Caco-2 (cell line): ENCODE results near the gene USP17L13. TPM values are rescaled to one million over a fixed set of nuclear protein-coding genes. Genes with fewer than 3 reads are reported as not detected.
"Not testable (repeated sequence)": the region's sequence is repeated elsewhere in the genome, so short reads cannot be mapped to it uniquely, and the experiment has no call there.

Experiments used
- BruUV-seq: library from RNA; stranded (reverse); fragments of 400-500 nt; replicated peaks from 2 replicates; lab custom pipeline; 2021; lab: Mats Ljungman, UMichigan
- CTCF ChIA-PET: fragments of 300-600 bp; sonication (Branson Sonifier 250); formaldehyde crosslinking; loops from one replicate; lab custom pipeline; 2022; ENCODE audit warnings: antibody characterized with exemption; lab: Charles Lee
- POLR2A ChIA-PET: fragments of 300-600 bp; sonication (Branson Sonifier 250); formaldehyde crosslinking; loops from one replicate; lab custom pipeline; 2022; ENCODE audit warnings: antibody characterized with exemption; lab: Charles Lee
- DNase-seq, 2 experiments: peaks; one replicate each; pipeline versions ENCODE4 v3.0.0 to v3.0.0-alpha.2; 2020 to 2022
- H3K27me3 ChIP-seq: replicated peaks from 2 replicates; pipeline ENCODE4 v1.6.0; 2011; ENCODE audit warnings: low read length; ENCODE audit not compliant: control insufficient read depth, insufficient read depth
- H3K36me3 ChIP-seq: 2 replicates; pipeline ENCODE4 v1.5.1; 2011; ENCODE audit warnings: low read length; ENCODE audit not compliant: control insufficient read depth, insufficient read depth
- H3K4me1 ChIP-seq: fragments of 250-450 bp; sonication (Bioruptor Pico); 2 replicates; pipeline ENCODE4 v1.5.1; 2020; ENCODE audit warnings: mild to moderate bottlenecking
- H3K4me3 ChIP-seq: 2 replicates; pipeline ENCODE4 v1.5.1; 2011; ENCODE audit warnings: low read depth, mild to moderate bottlenecking, control low read depth, low read length
- H3K9me3 ChIP-seq: fragments of 250-450 bp; sonication (Bioruptor Pico); 2 replicates; pipeline ENCODE4 v1.5.1; 2020; ENCODE audit warnings: mild to moderate bottlenecking, moderate library complexity
- H3K27ac Mint-ChIP-seq: one replicate; pipeline ENCODE4 v1.8.0; 2022; ENCODE audit warnings: mixed read lengths; ENCODE audit not compliant: unreplicated experiment
- H3K27me3 Mint-ChIP-seq: one replicate; pipeline ENCODE4 v1.8.0; 2022; ENCODE audit warnings: mixed read lengths; ENCODE audit not compliant: insufficient read depth, unreplicated experiment
- H3K36me3 Mint-ChIP-seq: one replicate; pipeline ENCODE4 v1.8.0; 2022; ENCODE audit warnings: mild to moderate bottlenecking, mixed read lengths; ENCODE audit not compliant: insufficient read depth, unreplicated experiment
- H3K4me1 Mint-ChIP-seq: one replicate; pipeline ENCODE4 v1.8.0; 2022; ENCODE audit warnings: low read depth, mixed read lengths; ENCODE audit not compliant: unreplicated experiment
- H3K4me3 Mint-ChIP-seq: one replicate; pipeline ENCODE4 v1.8.0; 2022; ENCODE audit warnings: mild to moderate bottlenecking, moderate library complexity, mixed read lengths; ENCODE audit not compliant: unreplicated experiment
- H3K9me3 Mint-ChIP-seq: one replicate; pipeline ENCODE4 v1.8.0; 2022; ENCODE audit warnings: mixed read lengths; ENCODE audit not compliant: unreplicated experiment
- intact Hi-C: fragments of 100-400 bp; cut with micrococcal nuclease; formaldehyde crosslinking; loops from one replicate; pipeline ENCODE4 v1.10.0; 2022; ENCODE audit not compliant: unreplicated experiment
- total RNA-seq: library from RNA; stranded (reverse); gene quantifications from 2 replicates; pipeline ENCODE4 v1.2.3, GENCODE V29; 2022

The USP17L13 gene
- total RNA-seq, 1 experiment from 2014 or later: not detected

DNA sequence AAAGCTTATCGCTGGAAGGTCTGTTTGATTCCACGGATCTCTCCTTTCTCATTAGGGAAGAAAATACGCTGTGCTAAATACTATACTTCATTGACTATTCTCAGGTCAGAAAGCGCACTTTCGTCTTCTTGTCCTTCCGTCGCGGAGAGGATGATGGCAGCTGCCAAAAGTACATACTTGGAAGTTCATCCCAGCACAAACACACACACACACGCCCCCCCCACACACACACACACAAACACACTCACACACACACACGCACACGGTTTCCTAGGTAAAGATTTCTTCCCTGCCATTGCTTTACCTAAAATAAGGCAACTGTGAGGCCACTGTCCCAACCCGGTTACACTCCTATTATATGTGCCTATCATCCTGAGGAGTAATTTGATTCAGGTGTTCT is 13.8 kb downstream of the USP17L13 start:
- H3K27me3 ChIP-seq, H3K36me3 ChIP-seq, H3K4me3 ChIP-seq, H3K27ac Mint-ChIP-seq, H3K9me3 ChIP-seq, H3K4me3 Mint-ChIP-seq, H3K4me1 ChIP-seq, H3K4me1 Mint-ChIP-seq, POLR2A ChIA-PET, H3K36me3 Mint-ChIP-seq, intact Hi-C loops, CTCF ChIA-PET, H3K9me3 Mint-ChIP-seq, BruUV-seq, H3K27me3 Mint-ChIP-seq: not testable (repeated sequence)
- peak in 1 of 2 experiments; percentile 3 for DNase-seq

DNA sequence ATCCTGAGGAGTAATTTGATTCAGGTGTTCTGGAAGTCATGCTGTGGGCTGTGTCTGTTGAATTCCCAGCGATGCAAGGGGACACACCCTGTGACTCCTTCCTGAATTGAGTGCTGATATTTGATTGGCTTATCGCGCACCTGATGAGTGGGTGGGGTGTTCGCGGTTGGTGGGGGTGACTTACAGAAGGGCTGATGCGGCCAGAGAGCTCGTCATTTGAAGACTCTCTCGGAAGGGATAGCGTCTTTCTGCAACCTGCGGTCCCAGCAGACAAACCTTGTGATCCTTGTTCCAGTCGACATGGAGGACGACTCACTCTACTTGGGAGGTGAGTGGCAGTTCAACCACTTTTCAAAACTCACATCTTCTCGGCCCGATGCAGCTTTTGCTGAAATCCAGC is 18.9 kb downstream of the USP17L13 start, which contains the start of gene USP17L17:
Gene USP17L17, plus strand, starts transcription at position 301 of the 400 bp plus-strand sequence. Its CDS starts 0 bp downstream, at position 301.
- H3K4me1 Mint-ChIP-seq, H3K36me3 Mint-ChIP-seq, H3K27me3 ChIP-seq, H3K9me3 ChIP-seq, BruUV-seq, H3K27me3 Mint-ChIP-seq, CTCF ChIA-PET, H3K9me3 Mint-ChIP-seq, H3K4me1 ChIP-seq, DNase-seq, H3K4me3 ChIP-seq, H3K27ac Mint-ChIP-seq, intact Hi-C loops, H3K36me3 ChIP-seq, POLR2A ChIA-PET, H3K4me3 Mint-ChIP-seq: not testable (repeated sequence)

DNA sequence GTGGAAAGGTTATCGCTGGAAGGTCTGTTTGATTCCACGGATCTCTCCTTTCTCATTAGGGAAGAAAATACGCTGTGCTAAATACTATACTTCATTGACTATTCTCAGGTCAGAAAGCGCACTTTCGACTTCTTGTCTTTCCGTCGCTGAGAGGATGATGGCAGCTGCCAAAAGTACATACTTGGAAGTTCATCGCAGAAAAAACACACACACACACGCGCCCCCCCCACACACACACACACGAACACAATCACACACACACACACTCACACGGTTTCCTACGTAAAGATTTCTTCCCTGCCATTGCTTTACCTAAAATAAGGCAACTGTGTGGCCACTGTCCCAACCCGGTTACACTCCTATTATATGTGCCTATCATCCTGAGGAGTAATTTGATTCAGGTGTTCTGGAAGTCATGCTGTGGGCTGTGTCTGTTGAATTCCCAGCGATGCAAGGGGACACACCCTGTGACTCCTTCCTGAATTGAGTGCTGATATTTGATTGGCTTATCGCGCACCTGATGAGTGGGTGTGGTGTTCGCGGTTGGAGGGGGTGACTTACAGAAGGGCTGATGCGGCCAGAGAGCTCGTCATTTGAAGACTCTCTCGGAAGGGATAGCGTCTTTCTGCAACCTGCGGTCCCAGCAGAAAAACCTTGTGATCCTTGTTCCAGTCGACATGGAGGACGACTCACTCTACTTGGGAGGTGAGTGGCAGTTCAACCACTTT is 23.4 kb downstream of the USP17L13 start, which contains the start of gene USP17L18:
Gene USP17L18, plus strand, starts transcription at position 678 of the 728 bp plus-strand sequence. Its CDS starts 0 bp downstream, at position 678.
- BruUV-seq, H3K4me1 Mint-ChIP-seq, CTCF ChIA-PET, intact Hi-C loops, H3K9me3 Mint-ChIP-seq, H3K27me3 ChIP-seq, H3K27me3 Mint-ChIP-seq, H3K4me3 Mint-ChIP-seq, H3K4me1 ChIP-seq, H3K36me3 ChIP-seq, H3K27ac Mint-ChIP-seq, H3K9me3 ChIP-seq, H3K4me3 ChIP-seq, H3K36me3 Mint-ChIP-seq, POLR2A ChIA-PET: not testable (repeated sequence)
- DNase-seq: peak in 1 of 2 experiments; percentile 9

DNA sequence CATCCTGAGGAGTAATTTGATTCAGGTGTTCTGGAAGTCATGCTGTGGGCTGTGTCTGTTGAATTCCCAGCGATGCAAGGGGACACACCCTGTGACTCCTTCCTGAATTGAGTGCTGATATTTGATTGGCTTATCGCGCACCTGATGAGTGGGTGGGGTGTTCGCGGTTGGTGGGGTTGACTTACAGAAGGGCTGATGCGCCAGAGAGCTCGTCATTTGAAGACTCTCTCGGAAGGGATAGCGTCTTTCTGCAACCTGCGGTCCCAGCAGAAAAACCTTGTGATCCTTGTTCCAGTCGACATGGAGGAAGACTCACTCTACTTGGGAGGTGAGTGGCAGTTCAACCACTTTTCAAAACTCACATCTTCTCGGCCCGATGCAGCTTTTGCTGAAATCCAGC is 28.4 kb downstream of the USP17L13 start, which contains the start of gene USP17L19:
Gene USP17L19, plus strand, starts transcription at position 301 of the 400 bp plus-strand sequence. Its CDS starts 0 bp downstream, at position 301.
- CTCF ChIA-PET, H3K4me1 Mint-ChIP-seq, H3K27ac Mint-ChIP-seq, H3K36me3 ChIP-seq, H3K36me3 Mint-ChIP-seq, H3K4me3 Mint-ChIP-seq, H3K4me1 ChIP-seq, H3K4me3 ChIP-seq, H3K27me3 Mint-ChIP-seq, H3K9me3 ChIP-seq, BruUV-seq, H3K9me3 Mint-ChIP-seq, H3K27me3 ChIP-seq, DNase-seq, intact Hi-C loops, POLR2A ChIA-PET: not testable (repeated sequence)

DNA sequence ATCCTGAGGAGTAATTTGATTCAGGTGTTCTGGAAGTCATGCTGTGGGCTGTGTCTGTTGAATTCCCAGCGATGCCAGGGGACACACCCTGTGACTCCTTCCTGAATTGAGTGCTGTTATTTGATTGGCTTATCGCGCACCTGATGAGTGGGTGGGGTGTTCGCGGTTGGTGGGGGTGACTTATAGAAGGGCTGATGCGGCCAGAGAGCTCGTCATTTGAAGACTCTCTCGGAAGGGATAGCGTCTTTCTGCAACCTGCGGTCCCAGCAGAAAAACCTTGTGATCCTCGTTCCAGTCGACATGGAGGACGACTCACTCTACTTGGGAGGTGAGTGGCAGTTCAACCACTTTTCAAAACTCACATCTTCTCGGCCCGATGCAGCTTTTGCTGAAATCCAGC is 33.1 kb downstream of the USP17L13 start, which contains the start of gene USP17L20:
Gene USP17L20, plus strand, starts transcription at position 301 of the 400 bp plus-strand sequence. Its CDS starts 0 bp downstream, at position 301.
- DNase-seq, H3K27ac Mint-ChIP-seq, H3K9me3 ChIP-seq, H3K27me3 Mint-ChIP-seq, H3K4me3 ChIP-seq, H3K27me3 ChIP-seq, intact Hi-C loops, CTCF ChIA-PET, BruUV-seq, H3K36me3 ChIP-seq, H3K9me3 Mint-ChIP-seq, H3K4me3 Mint-ChIP-seq, H3K4me1 Mint-ChIP-seq, H3K36me3 Mint-ChIP-seq, POLR2A ChIA-PET, H3K4me1 ChIP-seq: not testable (repeated sequence)

DNA sequence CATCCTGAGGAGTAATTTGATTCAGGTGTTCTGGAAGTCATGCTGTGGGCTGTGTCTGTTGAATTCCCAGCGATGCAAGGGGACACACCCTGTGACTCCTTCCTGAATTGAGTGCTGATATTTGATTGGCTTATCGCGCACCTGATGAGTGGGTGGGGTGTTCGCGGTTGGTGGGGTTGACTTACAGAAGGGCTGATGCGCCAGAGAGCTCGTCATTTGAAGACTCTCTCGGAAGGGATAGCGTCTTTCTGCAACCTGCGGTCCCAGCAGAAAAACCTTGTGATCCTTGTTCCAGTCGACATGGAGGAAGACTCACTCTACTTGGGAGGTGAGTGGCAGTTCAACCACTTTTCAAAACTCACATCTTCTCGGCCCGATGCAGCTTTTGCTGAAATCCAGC is 37.9 kb downstream of the USP17L13 start, which contains the start of gene USP17L21:
Gene USP17L21, plus strand, starts transcription at position 301 of the 400 bp plus-strand sequence. Its CDS starts 0 bp downstream, at position 301.
- CTCF ChIA-PET, H3K4me1 ChIP-seq, H3K9me3 ChIP-seq, BruUV-seq, H3K27me3 Mint-ChIP-seq, H3K4me3 ChIP-seq, H3K27me3 ChIP-seq, H3K4me1 Mint-ChIP-seq, H3K36me3 Mint-ChIP-seq, H3K27ac Mint-ChIP-seq, H3K36me3 ChIP-seq, H3K9me3 Mint-ChIP-seq, DNase-seq, H3K4me3 Mint-ChIP-seq, POLR2A ChIA-PET, intact Hi-C loops: not testable (repeated sequence)

DNA sequence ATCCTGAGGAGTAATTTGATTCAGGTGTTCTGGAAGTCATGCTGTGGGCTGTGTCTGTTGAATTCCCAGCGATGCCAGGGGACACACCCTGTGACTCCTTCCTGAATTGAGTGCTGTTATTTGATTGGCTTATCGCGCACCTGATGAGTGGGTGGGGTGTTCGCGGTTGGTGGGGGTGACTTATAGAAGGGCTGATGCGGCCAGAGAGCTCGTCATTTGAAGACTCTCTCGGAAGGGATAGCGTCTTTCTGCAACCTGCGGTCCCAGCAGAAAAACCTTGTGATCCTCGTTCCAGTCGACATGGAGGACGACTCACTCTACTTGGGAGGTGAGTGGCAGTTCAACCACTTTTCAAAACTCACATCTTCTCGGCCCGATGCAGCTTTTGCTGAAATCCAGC is 42.6 kb downstream of the USP17L13 start, which contains the start of gene USP17L22:
Gene USP17L22, plus strand, starts transcription at position 301 of the 400 bp plus-strand sequence. Its CDS starts 0 bp downstream, at position 301.
- H3K4me3 Mint-ChIP-seq, POLR2A ChIA-PET, H3K27ac Mint-ChIP-seq, H3K9me3 ChIP-seq, H3K36me3 Mint-ChIP-seq, DNase-seq, H3K36me3 ChIP-seq, H3K27me3 Mint-ChIP-seq, H3K4me1 ChIP-seq, H3K4me1 Mint-ChIP-seq, CTCF ChIA-PET, H3K9me3 Mint-ChIP-seq, H3K4me3 ChIP-seq, H3K27me3 ChIP-seq, BruUV-seq, intact Hi-C loops: not testable (repeated sequence)
